Loucy (cell line): ENCODE results near the gene HSPA6.

ENCODE experiments used
- H2AFZ ChIP-seq: fragments of 200-600 bp; sonication (generic); 2 replicates; pipeline ENCODE4 v1.6.0; 2016; ENCODE audit warnings: antibody characterized with exemption, mild to moderate bottlenecking, low read length, moderate library complexity
- H3F3A ChIP-seq: fragments of 200-600 bp; 2 replicates; pipeline ENCODE4 v1.6.0; 2016; ENCODE audit warnings: antibody characterized with exemption, low read depth, mild to moderate bottlenecking
- H3K27me3 ChIP-seq: fragments of 200-600 bp; sonication (generic); 2 replicates; pipeline ENCODE4 v1.6.1; 2014; ENCODE audit warnings: low read length, mild to moderate bottlenecking; ENCODE audit not compliant: insufficient read depth, poor library complexity, severe bottlenecking
- H3K36me3 ChIP-seq: fragments of 200-600 bp; sonication (generic); 2 replicates; pipeline ENCODE4 v1.6.1; 2016; ENCODE audit warnings: low read length; ENCODE audit not compliant: insufficient read depth
- H3K4me1 ChIP-seq: fragments of 200-600 bp; sonication (generic); 2 replicates; pipeline ENCODE4 v1.5.1; 2014; ENCODE audit warnings: low read length, mild to moderate bottlenecking; ENCODE audit not compliant: insufficient read depth, poor library complexity, severe bottlenecking
- H3K4me2 ChIP-seq: fragments of 200-600 bp; sonication (generic); 2 replicates; pipeline ENCODE4 v1.6.0; 2014; ENCODE audit warnings: antibody characterized with exemption, low read length, low read depth, mild to moderate bottlenecking; ENCODE audit not compliant: poor library complexity, severe bottlenecking
- H3K4me3 ChIP-seq: fragments of 200-600 bp; sonication (generic); 2 replicates; pipeline ENCODE4 v1.5.1; 2014; ENCODE audit warnings: low read length, mild to moderate bottlenecking, mixed read lengths; ENCODE audit not compliant: poor library complexity, severe bottlenecking
- H3K79me2 ChIP-seq: fragments of 200-600 bp; sonication (generic); 2 replicates; pipeline ENCODE4 v1.6.1; 2014; ENCODE audit warnings: low read length; ENCODE audit not compliant: insufficient read depth
- H3K9ac ChIP-seq: fragments of 200-600 bp; sonication (generic); 2 replicates; pipeline ENCODE4 v1.6.0; 2014; ENCODE audit warnings: mild to moderate bottlenecking, low read depth, low read length, moderate library complexity; ENCODE audit not compliant: poor library complexity, severe bottlenecking
- H3K9me2 ChIP-seq: fragments of 200-600 bp; sonication (generic); replicated peaks from 2 replicates; pipeline ENCODE4 v1.6.1; 2016; ENCODE audit warnings: low read depth, low read length, mixed read lengths
- H3K9me3 ChIP-seq: fragments of 200-600 bp; sonication (generic); 2 replicates; pipeline ENCODE4 v1.6.1; 2014; ENCODE audit warnings: mild to moderate bottlenecking, antibody characterized with exemption, low read length, low read depth; ENCODE audit not compliant: insufficient read depth
- H4K20me1 ChIP-seq: fragments of 200-600 bp; sonication (generic); 2 replicates; pipeline ENCODE4 v1.6.0; 2014; ENCODE audit warnings: antibody characterized with exemption, low read length, mild to moderate bottlenecking; ENCODE audit not compliant: insufficient read depth, poor library complexity, severe bottlenecking
- CTCF ChIP-seq: fragments of 200-600 bp; sonication (generic); conservative IDR thresholded peaks from 2 replicates; pipeline ENCODE4 v1.5.1; 2014; ENCODE audit warnings: mild to moderate bottlenecking, antibody characterized with exemption, low read length
- EZH2phosphoT487 ChIP-seq: fragments of 200-600 bp; IDR thresholded peaks from 2 replicates; pipeline ENCODE4 v1.6.1; 2018; ENCODE audit warnings: antibody characterized with exemption, mild to moderate bottlenecking, moderate library complexity, borderline replicate concordance

The HSPA6 gene

GRCh38 chr1:161501234-161501633, 23.1 kb upstream of the HSPA6 start:
- Histone ChIP-seq H3K9ac (no peak overlapping the region), H3K4me3 (no peak overlapping the region), H3K27me3 (no peaks in the 10 kb centered on the region), H3K4me2 (no peak overlapping the region), H3K36me3 (no peaks in the 10 kb centered on the region), H2AFZ (no peak overlapping the region), H3K9me2 (no peaks in the 10 kb centered on the region), H3F3A (no peaks in the 10 kb centered on the region), H4K20me1 (no peaks in the 10 kb centered on the region), H3K9me3 (no peaks in the 10 kb centered on the region), H3K79me2 (no peaks in the 10 kb centered on the region), H3K4me1 (peaks cover 8% of the 10 kb centered on the region)
- TF ChIP-seq EZH2phosphoT487 (no peak), CTCF (no peak)

- H2AFZ ChIP-seq = no peak overlapping the region
- H3K4me1 ChIP-seq = peaks cover 8% of the 10 kb centered on the region
- H3K9me3 ChIP-seq = no peaks in the 10 kb centered on the region
- no peaks in the 10 kb centered on the region for H3F3A ChIP-seq
- no peak overlapping the region for H3K9ac ChIP-seq
- no peaks in the 10 kb centered on the region for H4K20me1 ChIP-seq
- H3K79me2 ChIP-seq = no peaks in the 10 kb centered on the region
- no peaks in the 10 kb centered on the region for H3K36me3 ChIP-seq
- H3K9me2 ChIP-seq = no peaks in the 10 kb centered on the region
- no peak overlapping the region for H3K4me2 ChIP-seq
- no peak overlapping the region for H3K4me3 ChIP-seq
- TF ChIP-seq EZH2phosphoT487 = no peak
- TF ChIP-seq CTCF = no peak
- no peaks in the 10 kb centered on the region for H3K27me3 ChIP-seq
Measured at GRCh38 chr1:161502181-161502580, 22.2 kb upstream of the HSPA6 start.

- Histone ChIP-seq H3K36me3 (no peaks in the 10 kb centered on the region), H3K4me3 (no peak overlapping the region), H3F3A (no peaks in the 10 kb centered on the region), H3K9me2 (no peaks in the 10 kb centered on the region), H3K4me1 (peaks cover 8% of the 10 kb centered on the region), H4K20me1 (no peaks in the 10 kb centered on the region), H3K27me3 (no peaks in the 10 kb centered on the region), H2AFZ (no peak overlapping the region), H3K4me2 (no peak overlapping the region), H3K9me3 (no peaks in the 10 kb centered on the region), H3K79me2 (no peaks in the 10 kb centered on the region), H3K9ac (no peak overlapping the region)
- TF ChIP-seq CTCF (no peak), EZH2phosphoT487 (no peak)
Measured at GRCh38 chr1:161502641-161503393, 21.5 kb upstream of the HSPA6 start.
